Fibroblast of the aortic adventitia (primary cell): Measurements from ENCODE around the gene USP37. TPM values are rescaled to one million over a fixed set of nuclear protein-coding genes. Genes with fewer than 3 reads are reported as not detected.

Experiments used
- DNase-seq: peaks from one replicate; pipeline ENCODE4 v3.0.0-alpha.2; 2010; ENCODE audit warnings: low read depth
- H3K4me3 ChIP-seq: 2 replicates; pipeline ENCODE4 v1.5.1; 2011; ENCODE audit warnings: low read depth, mild to moderate bottlenecking, control low read depth, low read length, moderate library complexity
- CTCF ChIP-seq: IDR thresholded peaks from 2 replicates; pipeline ENCODE4 v1.5.1; 2011; ENCODE audit warnings: mild to moderate bottlenecking, low read length, control low read depth, inconsistent platforms; ENCODE audit not compliant: insufficient read depth
- total RNA-seq: library from RNA; depleted of rRNA; stranded (reverse); fragments of >200 nt; gene quantifications from 2 replicates; pipeline ENCODE4 v1.2.3, GENCODE V29; 2012; ENCODE audit warnings: low replicate concordance

The USP37 gene
- total RNA-seq, 1 donor = 16.1 TPM

GRCh38 chr2:218508299-218508698 is 59.9 kb downstream of the USP37 start:
- TF ChIP-seq CTCF = no peak
- no peak overlapping the region for H3K4me3 ChIP-seq
- DNase-seq = no peak

DNA sequence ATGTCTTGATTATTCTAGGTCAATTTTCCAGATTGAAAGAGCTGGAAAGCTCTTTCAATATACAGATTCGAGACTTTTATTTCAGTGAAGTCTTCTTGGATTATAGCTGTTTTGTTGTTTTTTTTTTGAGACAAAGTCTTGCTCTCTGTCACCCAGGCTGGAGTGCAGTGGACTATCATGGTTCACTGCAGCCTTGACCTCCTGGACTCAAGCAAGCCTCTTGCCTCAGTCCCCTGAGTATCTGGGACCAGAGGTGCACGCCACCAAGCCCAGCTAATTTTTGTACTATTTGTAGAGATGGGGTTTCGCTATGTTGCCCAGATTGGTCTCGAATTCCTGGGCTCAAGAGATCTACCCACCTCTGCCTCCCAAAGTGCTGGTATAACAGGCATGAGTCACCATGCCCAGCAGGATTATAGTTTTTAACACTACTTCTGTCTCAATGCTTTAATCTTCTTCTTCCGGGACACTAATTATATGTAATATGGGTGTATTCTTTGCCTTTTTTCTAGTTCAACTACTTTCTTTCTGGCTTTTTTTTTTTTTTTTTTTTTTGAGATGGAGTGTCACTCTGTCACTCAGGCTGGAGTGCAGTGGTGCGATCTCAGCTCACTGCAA is 62.3 kb downstream of the USP37 start:
- no peak for DNase-seq
- TF ChIP-seq CTCF = no peak
- H3K4me3 ChIP-seq = no peak overlapping the region

GRCh38 chr2:218501665-218502064 is 66.5 kb downstream of the USP37 start:
- peak; percentile 69 for DNase-seq
- TF ChIP-seq CTCF = no peak
- H3K4me3 ChIP-seq = no peak overlapping the region

GRCh38 chr2:218500501-218501060 is 67.6 kb downstream of the USP37 start:
- DNase-seq = no peak
- TF ChIP-seq CTCF = no peak
- no peak overlapping the region for H3K4me3 ChIP-seq

GRCh38 chr2:218485986-218486667 is 82.0 kb downstream of the USP37 start:
- TF ChIP-seq CTCF = no peak
- DNase-seq = no peak

GRCh38 chr2:218482651-218483050 is 85.5 kb downstream of the USP37 start:
- TF ChIP-seq CTCF = no peak
- H3K4me3 ChIP-seq = no peak overlapping the region
- DNase-seq = no peak

More at GRCh38 chr2:218485986-218486667, 82.0 kb downstream of the USP37 start:
- no peak overlapping the region for H3K4me3 ChIP-seq

- no peak for TF ChIP-seq CTCF
- H3K4me3 ChIP-seq = no peak overlapping the region
- no peak for DNase-seq
These were observed 88.6 kb downstream of the USP37 start for GRCh38 chr2:218479595-218479994.
